ENCODE measurements around the gene APOL6. TPM values are rescaled to one million over a fixed set of nuclear protein-coding genes. Genes with fewer than 3 reads are reported as not detected.

APOL6 gene
- total and polyA plus RNA-seq, 10 of the 15 experiments (the other 5 are each of a cell fraction or from before 2014, with no cell fraction given): 4.3 to 22.9 (median 9.3) TPM

DNA sequence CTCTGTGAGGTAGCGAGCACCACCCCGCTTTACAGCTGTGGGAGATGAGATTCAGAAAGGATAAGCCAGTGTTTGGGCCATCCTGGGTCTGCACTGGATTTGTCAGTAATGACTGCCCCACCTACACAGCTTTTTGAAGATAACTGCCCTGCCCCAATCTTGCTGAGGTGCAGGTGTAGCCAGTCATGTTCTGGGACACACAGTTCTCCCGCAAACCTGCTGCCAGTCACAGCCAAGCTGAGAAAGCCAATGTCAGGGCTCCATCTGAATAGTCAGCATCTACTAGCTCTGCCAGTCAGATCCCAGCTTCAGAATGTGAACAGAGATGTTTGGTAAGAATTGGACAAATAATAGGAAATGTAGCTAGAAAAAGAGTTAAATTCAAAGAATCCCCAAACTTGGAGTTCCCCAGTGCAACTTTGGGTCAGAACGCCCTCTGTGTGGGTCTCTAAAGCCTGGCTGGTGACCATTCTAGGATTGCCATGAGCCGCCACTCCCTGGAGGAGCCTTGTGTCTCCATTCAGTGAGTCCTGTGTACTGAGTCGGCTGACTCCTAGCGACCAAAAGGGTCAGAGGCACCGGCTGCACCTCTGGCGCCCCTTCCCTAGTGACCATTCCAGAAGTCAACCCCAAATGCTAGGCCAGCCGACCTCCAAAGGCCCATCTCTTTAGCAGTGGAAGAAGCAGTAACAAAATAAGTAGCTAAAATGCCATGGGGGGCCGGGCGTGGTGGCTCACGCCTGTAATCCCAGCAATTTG lies 28.7 kb upstream of the APOL6 start:
- Histone ChIP-seq H2AFZ (ENCODE audit: control insufficient read depth, low read depth, low read length) (no peak overlapping the region), H3K27ac (ENCODE audit: control insufficient read depth, insufficient read depth) (no peak overlapping the region), H3K4me3 (no peak overlapping the region), H3K36me3 (ENCODE audit: control insufficient read depth in 2 of 2, insufficient read depth in 2 of 2, low read length in 1 of 2) (no peaks in the 10 kb centered on the region), H3K4me2 (ENCODE audit: control insufficient read depth, insufficient read depth) (no peak overlapping the region), H3K9ac (ENCODE audit: control insufficient read depth, insufficient read depth, low read length) (no peak overlapping the region), H3K9me3 (replicated peaks; ENCODE audit: control insufficient read depth, insufficient read depth, low read length) (no peaks in the 10 kb centered on the region), H4K20me1 (ENCODE audit: control insufficient read depth, insufficient read depth) (no peaks in the 10 kb centered on the region), H3K79me2 (ENCODE audit: control insufficient read depth, insufficient read depth, low read length) (no peaks in the 10 kb centered on the region), H3K4me1 (ENCODE audit: control insufficient read depth, insufficient read depth, low read length) (no peaks in the 10 kb centered on the region), H3K27me3 (replicated peaks in 1 of 2; ENCODE audit: control insufficient read depth in 2 of 2, insufficient read depth in 2 of 2, low read length in 1 of 2) (peaks cover 2 to 4% of the 10 kb centered on the region in 2 experiments; a peak in 2 of 4 replicates)
- ChIA-PET SMC1A (ENCODE audit: uncharacterized antibody, unreplicated experiment) (no interaction called here), POLR2A (no interaction called here), CTCF (interaction anchor here (0.9 to 1.3 kb wide), 3 partner anchors 8 to 16 kb away, joined by 3 to 4 read pairs (median 3); no protein-coding TSS in a partner anchor), RAD21 (ENCODE audit: unreplicated experiment) (no interaction called here)
- in situ Hi-C loops (cut with MboI) (loop anchor here (5.0 kb wide), 3 partner anchors 267 to 503 kb away; no protein-coding TSS in a partner anchor), intact Hi-C loops (cut with micrococcal nuclease; ENCODE audit: unreplicated experiment) (no loop called here)
- DNase-seq (ENCODE audit: low read depth, low spot score) (no peak), FAIRE-seq (no peak), ATAC-seq (no peak)
- BruUV-seq (replicated peaks): no TSS peak
- 35% methylated on average over 13 of the region's 13 CpGs for WGBS (ENCODE audit: insufficient coverage, insufficient replicate concordance, low lambda C conversion rate, missing lambda C conversion rate)
- TF ChIP-seq ZNF217 (IDR thresholded peaks at IDR 0.05) (no peak), ZNF207 (IDR thresholded peaks at IDR 0.05; ENCODE audit: borderline replicate concordance) (no peak), HDAC2 (IDR thresholded peaks at IDR 0.05) (no peak), SPI1 (IDR thresholded peaks at IDR 0.05; ENCODE audit: borderline replicate concordance, insufficient read depth, low read depth, low read length) (no peak), TARDBP (IDR thresholded peaks at IDR 0.05; ENCODE audit: borderline replicate concordance) (no peak), ZSCAN29 (IDR thresholded peaks at IDR 0.05) (no peak), WRNIP1 (IDR thresholded peaks at IDR 0.05; ENCODE audit: borderline replicate concordance, low read depth, low read length) (no peak), MTA3 (IDR thresholded peaks at IDR 0.05; ENCODE audit: borderline replicate concordance, low read length) (no peak), GATAD2B (conservative IDR thresholded peaks at IDR 0.05; ENCODE audit: low read depth) (no peak)
- TF ChIP-seq, protein P1, sequence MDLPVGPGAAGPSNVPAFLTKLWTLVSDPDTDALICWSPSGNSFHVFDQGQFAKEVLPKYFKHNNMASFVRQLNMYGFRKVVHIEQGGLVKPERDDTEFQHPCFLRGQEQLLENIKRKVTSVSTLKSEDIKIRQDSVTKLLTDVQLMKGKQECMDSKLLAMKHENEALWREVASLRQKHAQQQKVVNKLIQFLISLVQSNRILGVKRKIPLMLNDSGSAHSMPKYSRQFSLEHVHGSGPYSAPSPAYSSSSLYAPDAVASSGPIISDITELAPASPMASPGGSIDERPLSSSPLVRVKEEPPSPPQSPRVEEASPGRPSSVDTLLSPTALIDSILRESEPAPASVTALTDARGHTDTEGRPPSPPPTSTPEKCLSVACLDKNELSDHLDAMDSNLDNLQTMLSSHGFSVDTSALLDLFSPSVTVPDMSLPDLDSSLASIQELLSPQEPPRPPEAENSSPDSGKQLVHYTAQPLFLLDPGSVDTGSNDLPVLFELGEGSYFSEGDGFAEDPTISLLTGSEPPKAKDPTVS (IDR thresholded peaks at IDR 0.05; ENCODE audit: low read depth, low read length): no peak
- TF ChIP-seq, protein P2, sequence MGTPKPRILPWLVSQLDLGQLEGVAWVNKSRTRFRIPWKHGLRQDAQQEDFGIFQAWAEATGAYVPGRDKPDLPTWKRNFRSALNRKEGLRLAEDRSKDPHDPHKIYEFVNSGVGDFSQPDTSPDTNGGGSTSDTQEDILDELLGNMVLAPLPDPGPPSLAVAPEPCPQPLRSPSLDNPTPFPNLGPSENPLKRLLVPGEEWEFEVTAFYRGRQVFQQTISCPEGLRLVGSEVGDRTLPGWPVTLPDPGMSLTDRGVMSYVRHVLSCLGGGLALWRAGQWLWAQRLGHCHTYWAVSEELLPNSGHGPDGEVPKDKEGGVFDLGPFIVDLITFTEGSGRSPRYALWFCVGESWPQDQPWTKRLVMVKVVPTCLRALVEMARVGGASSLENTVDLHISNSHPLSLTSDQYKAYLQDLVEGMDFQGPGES (IDR thresholded peaks at IDR 0.05): no peak
- TF ChIP-seq, protein P3, sequence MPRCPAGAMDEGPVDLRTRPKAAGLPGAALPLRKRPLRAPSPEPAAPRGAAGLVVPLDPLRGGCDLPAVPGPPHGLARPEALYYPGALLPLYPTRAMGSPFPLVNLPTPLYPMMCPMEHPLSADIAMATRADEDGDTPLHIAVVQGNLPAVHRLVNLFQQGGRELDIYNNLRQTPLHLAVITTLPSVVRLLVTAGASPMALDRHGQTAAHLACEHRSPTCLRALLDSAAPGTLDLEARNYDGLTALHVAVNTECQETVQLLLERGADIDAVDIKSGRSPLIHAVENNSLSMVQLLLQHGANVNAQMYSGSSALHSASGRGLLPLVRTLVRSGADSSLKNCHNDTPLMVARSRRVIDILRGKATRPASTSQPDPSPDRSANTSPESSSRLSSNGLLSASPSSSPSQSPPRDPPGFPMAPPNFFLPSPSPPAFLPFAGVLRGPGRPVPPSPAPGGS (IDR thresholded peaks at IDR 0.05; ENCODE audit: borderline replicate concordance, insufficient read depth, low read depth, low read length, poor library complexity, severe bottlenecking): no peak
- TF ChIP-seq, protein P4, sequence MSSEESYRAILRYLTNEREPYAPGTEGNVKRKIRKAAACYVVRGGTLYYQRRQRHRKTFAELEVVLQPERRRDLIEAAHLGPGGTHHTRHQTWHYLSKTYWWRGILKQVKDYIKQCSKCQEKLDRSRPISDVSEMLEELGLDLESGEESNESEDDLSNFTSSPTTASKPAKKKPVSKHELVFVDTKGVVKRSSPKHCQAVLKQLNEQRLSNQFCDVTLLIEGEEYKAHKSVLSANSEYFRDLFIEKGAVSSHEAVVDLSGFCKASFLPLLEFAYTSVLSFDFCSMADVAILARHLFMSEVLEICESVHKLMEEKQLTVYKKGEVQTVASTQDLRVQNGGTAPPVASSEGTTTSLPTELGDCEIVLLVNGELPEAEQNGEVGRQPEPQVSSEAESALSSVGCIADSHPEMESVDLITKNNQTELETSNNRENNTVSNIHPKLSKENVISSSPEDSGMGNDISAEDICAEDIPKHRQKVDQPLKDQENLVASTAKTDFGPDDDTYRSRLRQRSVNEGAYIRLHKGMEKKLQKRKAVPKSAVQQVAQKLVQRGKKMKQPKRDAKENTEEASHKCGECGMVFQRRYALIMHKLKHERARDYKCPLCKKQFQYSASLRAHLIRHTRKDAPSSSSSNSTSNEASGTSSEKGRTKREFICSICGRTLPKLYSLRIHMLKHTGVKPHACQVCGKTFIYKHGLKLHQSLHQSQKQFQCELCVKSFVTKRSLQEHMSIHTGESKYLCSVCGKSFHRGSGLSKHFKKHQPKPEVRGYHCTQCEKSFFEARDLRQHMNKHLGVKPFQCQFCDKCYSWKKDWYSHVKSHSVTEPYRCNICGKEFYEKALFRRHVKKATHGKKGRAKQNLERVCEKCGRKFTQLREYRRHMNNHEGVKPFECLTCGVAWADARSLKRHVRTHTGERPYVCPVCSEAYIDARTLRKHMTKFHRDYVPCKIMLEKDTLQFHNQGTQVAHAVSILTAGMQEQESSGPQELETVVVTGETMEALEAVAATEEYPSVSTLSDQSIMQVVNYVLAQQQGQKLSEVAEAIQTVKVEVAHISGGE (CRISPR knock-in tag; IDR thresholded peaks at IDR 0.05): no peak
